ENCODE data around the gene CTIF.

DNA sequence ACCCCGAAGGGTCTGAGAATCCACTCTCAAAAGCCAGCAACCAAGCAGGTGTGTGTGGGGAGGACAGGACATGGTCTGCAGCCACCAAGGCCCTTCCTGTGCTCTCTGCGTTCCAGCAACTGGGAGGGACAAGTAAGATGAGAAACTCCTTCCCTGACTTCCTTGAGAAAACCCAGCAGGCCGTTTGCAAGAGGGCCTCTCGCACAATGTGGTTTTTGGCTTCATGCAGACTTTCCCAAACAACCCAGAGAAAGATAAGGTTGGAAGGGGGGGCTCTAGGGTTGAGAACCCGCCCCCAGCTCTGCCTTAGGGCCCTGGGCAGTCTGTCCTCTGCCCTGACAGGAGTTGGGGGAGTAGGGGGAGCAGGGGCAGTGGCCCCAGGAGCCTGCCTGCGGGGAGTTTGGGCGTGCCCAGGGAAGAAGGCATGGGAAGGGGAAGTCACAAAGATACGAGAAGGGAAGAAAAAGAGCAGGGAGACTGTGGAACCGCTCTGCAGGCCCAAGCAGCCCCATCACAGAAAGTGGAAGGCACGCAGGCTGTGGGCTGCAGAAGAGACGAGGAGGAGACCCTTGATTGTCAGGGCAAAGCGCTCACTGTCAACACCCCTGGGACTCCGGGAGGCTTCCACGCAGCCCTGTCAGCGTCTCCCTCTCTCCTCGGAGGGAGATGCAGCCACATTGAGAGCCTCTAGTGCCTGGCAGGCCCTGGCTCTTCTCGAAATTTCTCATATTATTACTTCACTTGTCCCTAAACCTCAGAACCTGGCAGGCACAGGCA is 312.2 kb downstream of the CTIF start:
- TF ChIP-seq, protein P1, sequence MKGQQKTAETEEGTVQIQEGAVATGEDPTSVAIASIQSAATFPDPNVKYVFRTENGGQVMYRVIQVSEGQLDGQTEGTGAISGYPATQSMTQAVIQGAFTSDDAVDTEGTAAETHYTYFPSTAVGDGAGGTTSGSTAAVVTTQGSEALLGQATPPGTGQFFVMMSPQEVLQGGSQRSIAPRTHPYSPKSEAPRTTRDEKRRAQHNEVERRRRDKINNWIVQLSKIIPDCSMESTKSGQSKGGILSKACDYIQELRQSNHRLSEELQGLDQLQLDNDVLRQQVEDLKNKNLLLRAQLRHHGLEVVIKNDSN (IDR thresholded peaks at IDR 0.05): no peak
- peak; percentile 38; the same call in 1 of the 2 replicates for TF ChIP-seq EP300 (IDR thresholded peaks at IDR 0.05; ENCODE audit: borderline replicate concordance)
- TF ChIP-seq YY1 (IDR thresholded peaks at IDR 0.05; ENCODE audit: low read depth): no peak
- no peak; the same call in 1 of the 2 replicates for TF ChIP-seq TCF12 (IDR thresholded peaks at IDR 0.05; ENCODE audit: low read depth)
- TF ChIP-seq RAD21 (IDR thresholded peaks at IDR 0.05; ENCODE audit: low read depth): no peak
- TF ChIP-seq TAF1 (IDR thresholded peaks at IDR 0.05; ENCODE audit: low read depth): no peak
- no peak for TF ChIP-seq CEBPB (IDR thresholded peaks at IDR 0.05)
- TF ChIP-seq, protein P2, sequence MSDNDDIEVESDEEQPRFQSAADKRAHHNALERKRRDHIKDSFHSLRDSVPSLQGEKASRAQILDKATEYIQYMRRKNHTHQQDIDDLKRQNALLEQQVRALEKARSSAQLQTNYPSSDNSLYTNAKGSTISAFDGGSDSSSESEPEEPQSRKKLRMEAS (IDR thresholded peaks at IDR 0.05): 0 out of 2 replicates have a peak, but pooled peaks have one; percentile 20
- TF ChIP-seq, protein P3, sequence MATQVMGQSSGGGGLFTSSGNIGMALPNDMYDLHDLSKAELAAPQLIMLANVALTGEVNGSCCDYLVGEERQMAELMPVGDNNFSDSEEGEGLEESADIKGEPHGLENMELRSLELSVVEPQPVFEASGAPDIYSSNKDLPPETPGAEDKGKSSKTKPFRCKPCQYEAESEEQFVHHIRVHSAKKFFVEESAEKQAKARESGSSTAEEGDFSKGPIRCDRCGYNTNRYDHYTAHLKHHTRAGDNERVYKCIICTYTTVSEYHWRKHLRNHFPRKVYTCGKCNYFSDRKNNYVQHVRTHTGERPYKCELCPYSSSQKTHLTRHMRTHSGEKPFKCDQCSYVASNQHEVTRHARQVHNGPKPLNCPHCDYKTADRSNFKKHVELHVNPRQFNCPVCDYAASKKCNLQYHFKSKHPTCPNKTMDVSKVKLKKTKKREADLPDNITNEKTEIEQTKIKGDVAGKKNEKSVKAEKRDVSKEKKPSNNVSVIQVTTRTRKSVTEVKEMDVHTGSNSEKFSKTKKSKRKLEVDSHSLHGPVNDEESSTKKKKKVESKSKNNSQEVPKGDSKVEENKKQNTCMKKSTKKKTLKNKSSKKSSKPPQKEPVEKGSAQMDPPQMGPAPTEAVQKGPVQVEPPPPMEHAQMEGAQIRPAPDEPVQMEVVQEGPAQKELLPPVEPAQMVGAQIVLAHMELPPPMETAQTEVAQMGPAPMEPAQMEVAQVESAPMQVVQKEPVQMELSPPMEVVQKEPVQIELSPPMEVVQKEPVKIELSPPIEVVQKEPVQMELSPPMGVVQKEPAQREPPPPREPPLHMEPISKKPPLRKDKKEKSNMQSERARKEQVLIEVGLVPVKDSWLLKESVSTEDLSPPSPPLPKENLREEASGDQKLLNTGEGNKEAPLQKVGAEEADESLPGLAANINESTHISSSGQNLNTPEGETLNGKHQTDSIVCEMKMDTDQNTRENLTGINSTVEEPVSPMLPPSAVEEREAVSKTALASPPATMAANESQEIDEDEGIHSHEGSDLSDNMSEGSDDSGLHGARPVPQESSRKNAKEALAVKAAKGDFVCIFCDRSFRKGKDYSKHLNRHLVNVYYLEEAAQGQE (IDR thresholded peaks at IDR 0.05; ENCODE audit: low read depth): no peak
